DOHH2 (cell line): ENCODE data around the gene AFG1L.
"Not testable (repeated sequence)": the region's sequence is repeated elsewhere in the genome, so short reads cannot be mapped to it uniquely, and the experiment has no call there.

ENCODE experiments used
- H3F3A ChIP-seq: fragments of 200-600 bp; sonication (generic), shearing (Covaris generic); 2 replicates; pipeline ENCODE4 v1.6.0; 2016; ENCODE audit warnings: antibody characterized with exemption, mild to moderate bottlenecking; ENCODE audit not compliant: control insufficient read depth, insufficient read depth
- H3K27ac ChIP-seq: fragments of 200-600 bp; sonication (generic); 2 replicates; pipeline ENCODE4 v1.5.1; 2014; ENCODE audit warnings: low read depth, mild to moderate bottlenecking, low read length, moderate library complexity
- H3K27me3 ChIP-seq: fragments of 200-600 bp; sonication (generic); 2 replicates; pipeline ENCODE4 v1.6.1; 2014; ENCODE audit warnings: mild to moderate bottlenecking, low read length, mixed read lengths; ENCODE audit not compliant: control insufficient read depth
- H3K36me3 ChIP-seq: fragments of 200-600 bp; sonication (generic); 2 replicates; pipeline ENCODE4 v1.6.1; 2014; ENCODE audit warnings: mild to moderate bottlenecking, low read length, moderate library complexity, mixed read lengths; ENCODE audit not compliant: control insufficient read depth
- H3K4me1 ChIP-seq: fragments of 200-600 bp; sonication (generic); 2 replicates; pipeline ENCODE4 v1.6.1; 2014; ENCODE audit warnings: mild to moderate bottlenecking, low read length, mixed read lengths; ENCODE audit not compliant: control insufficient read depth
- H3K4me2 ChIP-seq: fragments of 200-600 bp; sonication (generic); 2 replicates; pipeline ENCODE4 v1.6.0; 2014; ENCODE audit warnings: mild to moderate bottlenecking, low read length, moderate library complexity
- H3K4me3 ChIP-seq: fragments of 200-600 bp; sonication (generic); 2 replicates; pipeline ENCODE4 v1.5.1; 2014; ENCODE audit warnings: mild to moderate bottlenecking, low read length, mixed read lengths
- H3K79me2 ChIP-seq: fragments of 200-600 bp; sonication (generic); 2 replicates; pipeline ENCODE4 v1.6.1; 2014; ENCODE audit warnings: mild to moderate bottlenecking, low read length, mixed read lengths; ENCODE audit not compliant: control insufficient read depth
- H3K9me2 ChIP-seq: fragments of 200-600 bp; sonication (generic); replicated peaks from 2 replicates; pipeline ENCODE4 v1.6.1; 2014; ENCODE audit warnings: mild to moderate bottlenecking, low read length, mixed read lengths; ENCODE audit not compliant: control insufficient read depth
- H3K9me3 ChIP-seq: fragments of 200-600 bp; sonication (generic); 2 replicates; pipeline ENCODE4 v1.6.1; 2014; ENCODE audit warnings: antibody characterized with exemption, low read length, mixed read lengths; ENCODE audit not compliant: control insufficient read depth, insufficient read depth
- H4K20me1 ChIP-seq: fragments of 200-600 bp; sonication (generic); 2 replicates; pipeline ENCODE4 v1.6.0; 2014; ENCODE audit warnings: low read depth, mild to moderate bottlenecking, antibody characterized with exemption, low read length, moderate library complexity; ENCODE audit not compliant: control insufficient read depth, insufficient read depth
- CTCF ChIP-seq: fragments of 200-600 bp; sonication (generic); IDR thresholded peaks from one replicate; pipeline ENCODE4 v1.5.1; 2014; ENCODE audit warnings: antibody characterized with exemption, mild to moderate bottlenecking, low read depth, low read length; ENCODE audit not compliant: poor library complexity, severe bottlenecking
- EZH2phosphoT487 ChIP-seq: fragments of 200-600 bp; sonication (generic); IDR thresholded peaks from 2 replicates; pipeline ENCODE4 v1.6.1; 2017; ENCODE audit warnings: borderline replicate concordance, mild to moderate bottlenecking, antibody characterized with exemption, low read length, moderate library complexity, mixed read lengths

Gene AFG1L

GRCh38 chr6:108383981-108384380 lies 89.1 kb downstream of the AFG1L start:
- H3K79me2 ChIP-seq: no peaks in the 10 kb centered on the region
- H3K36me3 ChIP-seq: no peaks in the 10 kb centered on the region
- H3K4me3 ChIP-seq: no peak overlapping the region
- H3K9me3 ChIP-seq: no peaks in the 10 kb centered on the region
- H3K4me1 ChIP-seq: no peaks in the 10 kb centered on the region
- H3K4me2 ChIP-seq: no peak overlapping the region
- no peaks in the 10 kb centered on the region for H3K27me3 ChIP-seq
- no peaks in the 10 kb centered on the region for H4K20me1 ChIP-seq
- no peak overlapping the region for H3K27ac ChIP-seq
- H3K9me2 ChIP-seq: no peaks in the 10 kb centered on the region
- H3F3A ChIP-seq: no peaks in the 10 kb centered on the region
- no peak for TF ChIP-seq CTCF
- TF ChIP-seq EZH2phosphoT487: no peak

GRCh38 chr6:108389190-108389589 lies 94.3 kb downstream of the AFG1L start:
- not testable (repeated sequence) for H3K79me2 ChIP-seq, H4K20me1 ChIP-seq, H3F3A ChIP-seq, H3K4me3 ChIP-seq, H3K4me2 ChIP-seq, H3K9me3 ChIP-seq, H3K27ac ChIP-seq, H3K4me1 ChIP-seq, H3K27me3 ChIP-seq, H3K36me3 ChIP-seq, H3K9me2 ChIP-seq

- Histone ChIP-seq H4K20me1 (no peaks in the 10 kb centered on the region), H3K27me3 (no peaks in the 10 kb centered on the region), H3K4me1 (no peaks in the 10 kb centered on the region), H3K79me2 (no peaks in the 10 kb centered on the region), H3K4me2 (no peak overlapping the region), H3F3A (no peaks in the 10 kb centered on the region), H3K4me3 (no peak overlapping the region), H3K27ac (no peak overlapping the region), H3K36me3 (no peaks in the 10 kb centered on the region), H3K9me2 (no peaks in the 10 kb centered on the region), H3K9me3 (no peaks in the 10 kb centered on the region)
- TF ChIP-seq EZH2phosphoT487 (no peak), CTCF (no peak)
Measured at GRCh38 chr6:108395297-108395696, 100.4 kb downstream of the AFG1L start.

GRCh38 chr6:108403236-108403635 lies 108.4 kb downstream of the AFG1L start:
- no peaks in the 10 kb centered on the region for H3K27me3 ChIP-seq
- no peak for TF ChIP-seq CTCF
- TF ChIP-seq EZH2phosphoT487: no peak
- no peaks in the 10 kb centered on the region for H3F3A ChIP-seq
- H3K4me2 ChIP-seq: no peak overlapping the region
- H3K4me1 ChIP-seq: peaks cover 4% of the 10 kb centered on the region
- no peaks in the 10 kb centered on the region for H4K20me1 ChIP-seq
- H3K36me3 ChIP-seq: no peaks in the 10 kb centered on the region
- H3K9me2 ChIP-seq: no peaks in the 10 kb centered on the region
- no peak overlapping the region for H3K4me3 ChIP-seq
- H3K79me2 ChIP-seq: no peaks in the 10 kb centered on the region
- no peak overlapping the region for H3K27ac ChIP-seq
- no peaks in the 10 kb centered on the region for H3K9me3 ChIP-seq
